Raji (cell line): ENCODE data around the gene SLC16A2.

Source experiments
- POLR2A ChIP-seq: IDR thresholded peaks from 2 replicates; pipeline ENCODE4 v1.6.1; 2011; ENCODE audit warnings: low read depth, low read length, control low read depth; ENCODE audit not compliant: insufficient read depth

Gene SLC16A2

GRCh38 chrX:74536832-74537371, 115.6 kb downstream of the SLC16A2 start:
- TF ChIP-seq POLR2A, result no peak

GRCh38 chrX:74540635-74541249, 119.4 kb downstream of the SLC16A2 start:
- no peak for TF ChIP-seq POLR2A

GRCh38 chrX:74545880-74546523, 124.7 kb downstream of the SLC16A2 start:
- TF ChIP-seq POLR2A, result no peak

- no peak for TF ChIP-seq POLR2A
These were observed 125.7 kb downstream of the SLC16A2 start for GRCh38 chrX:74546984-74547383.

- TF ChIP-seq POLR2A, result no peak
These were observed 129.1 kb downstream of the SLC16A2 start for GRCh38 chrX:74550295-74550802.

- no peak for TF ChIP-seq POLR2A
These were observed 130.6 kb downstream of the SLC16A2 start for GRCh38 chrX:74551934-74552333.

GRCh38 chrX:74557378-74557777, 136.1 kb downstream of the SLC16A2 start:
- TF ChIP-seq POLR2A, result no peak

- TF ChIP-seq POLR2A, result no peak
These were observed 156.8 kb downstream of the SLC16A2 start for GRCh38 chrX:74578137-74578536.

GRCh38 chrX:74579597-74580198, 158.4 kb downstream of the SLC16A2 start:
- TF ChIP-seq POLR2A, result no peak
